ENCODE data around the gene ZNF775. TPM values are rescaled to one million over a fixed set of nuclear protein-coding genes. Genes with fewer than 3 reads are reported as not detected.

The ZNF775 gene
- total RNA-seq, 1 donor from 2014 or later, result 17.1 TPM

- no peaks in the 10 kb centered on the region for H3K27me3 ChIP-seq
- intact Hi-C loops (cut with DNase I), result loop anchor here (10.0 kb wide), 2 partner anchors 658 to 1108 kb away; partner anchors contain the start of gene ZNF783
- no peak for TF ChIP-seq CTCF (IDR thresholded peaks at IDR 0.05)
- H3K9me3 ChIP-seq, result no peaks in the 10 kb centered on the region
- H3K27ac ChIP-seq, result no peak overlapping the region
- peak in 1 of 2 donors; percentile 55 for DNase-seq (ENCODE audit: low spot score in 2 of 2)
- H3K36me3 ChIP-seq, result peaks cover 29 to 47% of the 10 kb centered on the region in 2 donors
- peaks cover 8 to 11% of the 10 kb centered on the region in 2 donors for H3K4me1 ChIP-seq
- H3K4me3 ChIP-seq, result no peak overlapping the region
These were observed 5.9 kb upstream of the ZNF775 start for GRCh38 chr7:150373049-150373801.

- no peaks in the 10 kb centered on the region for H3K27me3 ChIP-seq
- no peak overlapping the region for H3K27ac ChIP-seq
- TF ChIP-seq CTCF (IDR thresholded peaks at IDR 0.05), result no peak
- H3K9me3 ChIP-seq, result no peaks in the 10 kb centered on the region
- intact Hi-C loops (cut with DNase I), result loop anchor here (10.0 kb wide), 2 partner anchors 659 to 1109 kb away; partner anchors contain the start of gene ZNF783
- H3K4me1 ChIP-seq, result peaks cover 8 to 11% of the 10 kb centered on the region in 2 donors
- H3K4me3 ChIP-seq, result no peak overlapping the region
- peak in 1 of 2 donors; percentile 37 for DNase-seq (ENCODE audit: low spot score in 2 of 2)
- peaks cover 29 to 47% of the 10 kb centered on the region in 2 donors for H3K36me3 ChIP-seq
These were observed 5.1 kb upstream of the ZNF775 start for GRCh38 chr7:150374026-150374425.

GRCh38 chr7:150374472-150374871, 4.7 kb upstream of the ZNF775 start:
- Histone ChIP-seq H3K9me3 (no peaks in the 10 kb centered on the region), H3K36me3 (peaks cover 29 to 47% of the 10 kb centered on the region in 2 donors), H3K4me1 (peaks cover 7 to 11% of the 10 kb centered on the region in 2 donors), H3K27me3 (no peaks in the 10 kb centered on the region), H3K4me3 (no peak overlapping the region), H3K27ac (no peak overlapping the region)
- intact Hi-C loops (cut with DNase I), result loop anchor here (10.0 kb wide), 2 partner anchors 660 to 1110 kb away; partner anchors contain the start of gene ZNF783
- DNase-seq (ENCODE audit: low spot score in 2 of 2), result peak in 1 of 2 donors; percentile 38
- TF ChIP-seq CTCF (IDR thresholded peaks at IDR 0.05), result no peak

- intact Hi-C loops (cut with DNase I), result loop anchor here (5.0 to 10.0 kb wide), 4 partner anchors 504 to 1111 kb away; partner anchors contain the start of genes ATP6V0E2, ZNF783 and ZNF862
- Histone ChIP-seq H3K27ac (no peak overlapping the region), H3K36me3 (peaks cover 27 to 39% of the 10 kb centered on the region in 2 donors), H3K9me3 (no peaks in the 10 kb centered on the region), H3K4me1 (peaks cover 0 to 6% of the 10 kb centered on the region in 2 donors), H3K4me3 (no peak overlapping the region), H3K27me3 (no peaks in the 10 kb centered on the region)
- DNase-seq (ENCODE audit: low spot score in 2 of 2), result peak in 1 of 2 donors; percentile 44
- no peak for TF ChIP-seq CTCF (IDR thresholded peaks at IDR 0.05)
These were observed 3.2 kb upstream of the ZNF775 start for GRCh38 chr7:150375662-150376521.

GRCh38 chr7:150376560-150376959, 2.6 kb upstream of the ZNF775 start:
- TF ChIP-seq CTCF (IDR thresholded peaks at IDR 0.05), result no peak
- no peak overlapping the region for H3K27ac ChIP-seq
- intact Hi-C loops (cut with DNase I), result loop anchor here (5.0 to 10.0 kb wide), 4 partner anchors 504 to 1112 kb away; partner anchors contain the start of genes ATP6V0E2, ZNF783 and ZNF862

More at GRCh38 chr7:150376560-150376959, 2.6 kb upstream of the ZNF775 start:
- Histone ChIP-seq H3K9me3 (no peaks in the 10 kb centered on the region), H3K27me3 (no peaks in the 10 kb centered on the region), H3K36me3 (peaks cover 20 to 32% of the 10 kb centered on the region in 2 donors), H3K4me1 (peaks cover 0 to 6% of the 10 kb centered on the region in 2 donors), H3K4me3 (no peak overlapping the region)
- no peak for DNase-seq (ENCODE audit: low spot score in 2 of 2)
